Right lobe of liver (tissue), 4 donors: ENCODE data around the gene R3HCC1L.

ENCODE experiments used
- CTCF ChIP-seq, 4 donors: fragments of 200-600 bp in 3 of 4; fragments of 450-650 bp in 1 of 4; IDR thresholded peaks; one replicate each; pipeline versions ENCODE4 v1.5.1 to v1.8.0; 2016 to 2022; ENCODE audit warnings: antibody characterized with exemption in 4 of 4, mild to moderate bottlenecking in 2 of 4
- POLR2A ChIP-seq: fragments of 450-650 bp; IDR thresholded peaks from one replicate; pipeline ENCODE4 v1.6.1; 2017; ENCODE audit warnings: antibody characterized with exemption, mild to moderate bottlenecking
- donor health status: DM: no; HTN: no; CAD: no.
- donor health status: DM: no; HTN: no; CAD: no.
- donor health status: DM: no; HTN: yes; CAD: no.

GRCh38 chr10:98213740-98214139, 79.3 kb downstream of the R3HCC1L start:
- no peak for TF ChIP-seq POLR2A
- TF ChIP-seq CTCF (IDR thresholded peaks at IDR 0.05), result no peak
